Spinal cord (tissue), 10 donors: ENCODE data around the gene U2AF2. TPM values are rescaled to one million over a fixed set of nuclear protein-coding genes. Genes with fewer than 3 reads are reported as not detected.

Experiments used
- DNase-seq, 6 donors: peaks; one replicate each; pipeline versions ENCODE4 v3.0.0 to v3.0.0-alpha.2; 2013 to 2015; ENCODE audit warnings: low spot score in 6 of 6, low read depth in 4 of 6
- H3K27ac ChIP-seq: one replicate; pipeline ENCODE4 v1.5.1; 2013; ENCODE audit warnings: low read depth, low read length, control low read depth
- H3K27me3 ChIP-seq: one replicate; pipeline ENCODE4 v1.6.1; 2013; ENCODE audit warnings: low read length; ENCODE audit not compliant: control insufficient read depth, insufficient read depth
- H3K36me3 ChIP-seq: one replicate; pipeline ENCODE4 v1.6.1; 2013; ENCODE audit warnings: low read length; ENCODE audit not compliant: control insufficient read depth, insufficient read depth
- H3K4me1 ChIP-seq: one replicate; pipeline ENCODE4 v1.6.1; 2013; ENCODE audit warnings: low read length; ENCODE audit not compliant: control insufficient read depth, insufficient read depth
- H3K4me3 ChIP-seq: one replicate; pipeline ENCODE4 v1.5.1; 2013; ENCODE audit warnings: low read depth, low read length, control low read depth
- H3K9me3 ChIP-seq: one replicate; pipeline ENCODE4 v1.6.1; 2013; ENCODE audit warnings: low read length; ENCODE audit not compliant: control insufficient read depth, insufficient read depth
- WGBS: methylation state at CpG from one replicate; pipeline ENCODE4 v1.1.5; 2013; ENCODE audit warnings: missing lambda C conversion rate; ENCODE audit not compliant: insufficient coverage; 5-methylcytosine and 5-hydroxymethylcytosine counted together
- polyA plus RNA-seq, 2 donors: library from polyadenylated mRNA; unstranded; fragments of 120-200 nt; gene quantifications; one replicate each; pipeline ENCODE4 v1.2.1, GENCODE V29; 2013; ENCODE audit not compliant: insufficient read length in 2 of 2
- total RNA-seq, 2 donors: library from RNA; depleted of rRNA in 1 of 2; stranded (reverse); fragments of 120-200 nt in 1 of 2; fragments of >200 nt in 1 of 2; gene quantifications; one replicate each; pipeline versions ENCODE4 v1.2.3 to v1.2.4, GENCODE V29; 2013 to 2014
- donor health status: healthy.

U2AF2 gene
- total and polyA plus RNA-seq, 4 donors, result 60.7 to 207 (median 161) TPM

DNA sequence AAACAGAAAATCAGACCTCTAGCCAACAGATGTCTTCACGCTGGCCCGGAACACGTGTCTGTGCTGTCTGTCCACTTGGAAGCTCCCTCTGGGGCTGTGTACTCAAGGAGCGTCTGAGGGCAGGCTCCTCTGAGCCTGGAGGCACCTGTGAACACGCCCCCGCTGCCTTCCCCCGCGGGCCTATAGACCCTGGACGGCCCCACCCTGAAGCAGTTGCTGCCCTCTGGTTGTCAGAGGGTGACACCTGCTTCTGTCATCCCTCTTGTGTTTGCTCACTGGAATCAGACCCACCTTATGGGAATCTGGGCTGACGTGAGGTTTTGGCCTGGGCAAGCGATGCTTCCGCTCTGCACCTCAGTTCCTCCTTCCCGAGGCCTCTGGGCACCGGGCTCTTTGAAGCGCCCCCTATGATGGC, 39.4 kb downstream of the U2AF2 start:
- peaks cover 96% of the 10 kb centered on the region for H3K36me3 ChIP-seq

DNA sequence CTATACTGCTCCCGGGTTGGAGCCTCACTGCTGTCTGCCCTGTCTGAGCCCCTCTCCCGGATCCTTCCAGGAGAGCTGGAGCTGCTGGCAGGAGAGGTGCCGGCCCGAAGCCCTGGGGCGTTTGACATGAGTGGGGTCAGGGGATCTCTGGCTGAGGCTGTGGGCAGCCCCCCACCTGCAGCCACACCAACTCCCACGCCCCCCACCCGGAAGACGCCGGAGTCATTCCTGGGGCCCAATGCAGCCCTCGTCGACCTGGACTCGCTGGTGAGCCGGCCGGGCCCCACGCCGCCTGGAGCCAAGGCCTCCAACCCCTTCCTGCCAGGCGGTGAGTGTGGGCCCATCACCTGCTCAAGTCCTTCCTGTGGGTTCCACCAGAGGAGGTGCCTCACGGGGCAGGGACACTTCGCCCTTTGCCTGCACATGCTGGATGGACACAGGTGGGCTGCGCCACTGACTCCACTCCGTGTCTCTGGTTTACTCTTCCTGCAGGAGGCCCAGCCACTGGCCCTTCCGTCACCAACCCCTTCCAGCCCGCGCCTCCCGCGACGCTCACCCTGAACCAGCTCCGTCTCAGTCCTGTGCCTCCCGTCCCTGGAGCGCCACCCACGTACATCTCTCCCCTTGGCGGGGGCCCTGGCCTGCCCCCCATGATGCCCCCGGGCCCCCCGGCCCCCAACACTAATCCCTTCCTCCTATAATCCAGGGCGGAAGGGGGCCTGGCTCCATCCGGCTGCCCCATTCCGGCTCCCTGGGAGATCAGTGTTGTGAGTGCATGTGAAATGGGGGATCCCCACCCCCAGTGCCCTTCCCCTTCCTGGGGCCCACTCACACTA, 40.0 kb downstream of the U2AF2 start:
- Histone ChIP-seq H3K27ac (no peak overlapping the region), H3K36me3 (peaks cover 94% of the 10 kb centered on the region), H3K9me3 (no peaks in the 10 kb centered on the region), H3K4me1 (no peaks in the 10 kb centered on the region), H3K4me3 (no peak overlapping the region), H3K27me3 (no peaks in the 10 kb centered on the region)
- 97% methylated on average over 25 of the region's 37 CpGs for WGBS
- no peak for DNase-seq

More for the DNA sequence above, 39.4 kb downstream of the U2AF2 start:
- Histone ChIP-seq H3K9me3 (no peaks in the 10 kb centered on the region), H3K4me3 (no peak overlapping the region), H3K27me3 (no peaks in the 10 kb centered on the region), H3K4me1 (no peaks in the 10 kb centered on the region), H3K27ac (no peak overlapping the region)
- WGBS, result 93% methylated on average over 15 of the region's 15 CpGs
- no peak for DNase-seq

DNA sequence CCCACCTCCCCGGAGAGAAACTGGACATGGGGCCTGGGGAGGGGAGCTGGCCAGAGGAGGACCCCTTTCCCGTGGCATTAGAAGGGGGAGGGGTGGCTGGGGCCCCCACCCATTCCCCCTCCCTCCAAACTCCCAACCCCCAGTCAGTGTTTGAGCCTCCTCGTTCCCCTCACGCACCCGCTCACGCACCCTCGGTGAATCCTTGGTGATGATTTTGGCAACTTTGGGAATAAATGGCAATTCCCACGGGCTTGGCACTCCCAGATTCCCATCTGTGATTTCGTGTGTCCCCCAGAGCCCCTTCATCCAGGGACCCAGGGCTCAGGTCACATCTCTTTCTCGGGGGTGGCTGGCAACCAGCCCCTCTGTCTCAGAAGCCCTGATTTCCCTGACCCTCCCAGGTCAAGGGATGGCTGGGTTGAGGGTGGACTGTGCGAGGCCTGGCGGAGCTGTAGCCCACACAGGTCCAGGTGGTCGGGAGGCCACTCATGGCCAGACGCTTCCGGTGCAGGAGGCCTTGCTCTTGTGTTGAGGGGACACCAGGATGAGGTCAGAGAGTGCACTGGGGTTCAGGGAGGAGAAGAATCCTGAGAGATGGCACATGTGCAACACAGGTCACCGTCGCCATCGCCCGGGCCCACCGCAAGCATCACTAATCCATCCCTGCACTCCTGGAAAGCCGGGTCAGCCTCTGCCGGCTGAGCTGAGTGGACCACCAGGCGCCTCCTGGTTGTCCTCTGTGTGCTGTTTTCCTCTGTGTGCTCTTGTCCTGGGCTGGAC, 40.9 kb downstream of the U2AF2 start:
- no peak overlapping the region for H3K4me3 ChIP-seq
- H3K27ac ChIP-seq, result no peak overlapping the region
- H3K27me3 ChIP-seq, result no peaks in the 10 kb centered on the region
- 95% methylated on average over 21 of the region's 23 CpGs for WGBS
- H3K4me1 ChIP-seq, result no peaks in the 10 kb centered on the region
- H3K9me3 ChIP-seq, result no peaks in the 10 kb centered on the region
- no peak for DNase-seq
- H3K36me3 ChIP-seq, result peaks cover 93% of the 10 kb centered on the region

DNA sequence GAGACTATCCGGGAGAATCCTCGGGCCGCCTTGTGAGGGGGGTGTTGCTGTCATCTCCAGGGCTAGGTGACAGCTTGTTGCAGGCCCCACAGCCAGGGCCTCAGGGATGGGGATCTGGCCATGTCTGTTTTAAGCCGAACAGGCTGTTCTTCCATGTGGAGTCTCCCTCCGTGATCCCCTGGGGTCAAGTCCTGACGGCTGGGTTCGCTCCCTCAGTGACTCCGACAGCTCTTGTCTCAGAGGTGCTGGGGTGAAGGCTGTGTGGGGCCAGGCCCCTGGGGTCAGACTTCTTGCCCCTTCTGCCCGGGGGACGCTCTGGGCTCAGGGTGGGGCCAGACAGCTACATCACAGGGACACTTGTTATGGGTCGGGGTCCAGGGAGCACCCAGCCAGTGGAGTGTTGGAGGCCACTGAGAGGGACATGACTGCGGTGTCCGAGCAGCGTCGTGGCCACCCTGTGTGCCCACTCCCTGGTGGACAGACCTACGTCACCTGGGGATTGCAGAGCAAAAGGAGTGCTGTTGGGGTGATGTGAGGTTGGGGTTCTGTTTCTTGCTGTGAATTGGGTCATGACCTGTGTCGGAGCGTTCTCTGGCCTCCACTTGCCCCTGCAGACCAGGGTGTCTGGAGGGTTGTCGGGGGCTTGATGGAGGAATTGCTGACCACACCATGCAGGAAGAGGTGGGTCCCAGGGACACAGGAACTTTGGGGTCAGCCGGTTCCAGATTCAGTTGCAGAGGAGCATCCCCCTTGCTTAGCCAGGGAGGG, 41.6 kb downstream of the U2AF2 start:
- Histone ChIP-seq H3K27me3 (no peaks in the 10 kb centered on the region), H3K27ac (no peak overlapping the region), H3K36me3 (peaks cover 88% of the 10 kb centered on the region), H3K9me3 (no peaks in the 10 kb centered on the region), H3K4me3 (no peak overlapping the region), H3K4me1 (no peaks in the 10 kb centered on the region)
- 97% methylated on average over 17 of the region's 20 CpGs for WGBS
- DNase-seq, result no peak

DNA sequence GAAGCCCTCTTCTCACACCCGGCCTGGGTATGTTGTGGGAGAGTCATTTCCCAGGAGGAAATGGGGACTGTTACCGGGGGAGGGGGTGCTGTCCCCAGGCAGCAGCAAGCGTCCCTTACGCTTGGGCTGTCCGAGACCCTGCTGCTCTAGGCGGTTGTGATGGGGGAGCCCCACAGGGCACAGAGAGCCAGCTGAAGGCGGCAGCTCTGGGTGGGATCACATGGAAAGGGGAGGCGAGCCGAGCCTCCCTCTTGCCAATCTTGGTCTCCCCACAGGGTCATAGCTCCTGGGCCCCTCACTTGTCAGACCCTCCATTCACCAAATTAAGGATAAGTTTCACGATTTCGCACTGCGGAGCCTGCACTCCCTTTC, 42.2 kb downstream of the U2AF2 start:
- Histone ChIP-seq H3K27ac (no peak overlapping the region), H3K9me3 (no peaks in the 10 kb centered on the region), H3K36me3 (peaks cover 83% of the 10 kb centered on the region), H3K4me1 (no peaks in the 10 kb centered on the region), H3K27me3 (no peaks in the 10 kb centered on the region), H3K4me3 (no peak overlapping the region)
- WGBS, result 94% methylated on average over 6 of the region's 12 CpGs
- DNase-seq, result no peak

DNA sequence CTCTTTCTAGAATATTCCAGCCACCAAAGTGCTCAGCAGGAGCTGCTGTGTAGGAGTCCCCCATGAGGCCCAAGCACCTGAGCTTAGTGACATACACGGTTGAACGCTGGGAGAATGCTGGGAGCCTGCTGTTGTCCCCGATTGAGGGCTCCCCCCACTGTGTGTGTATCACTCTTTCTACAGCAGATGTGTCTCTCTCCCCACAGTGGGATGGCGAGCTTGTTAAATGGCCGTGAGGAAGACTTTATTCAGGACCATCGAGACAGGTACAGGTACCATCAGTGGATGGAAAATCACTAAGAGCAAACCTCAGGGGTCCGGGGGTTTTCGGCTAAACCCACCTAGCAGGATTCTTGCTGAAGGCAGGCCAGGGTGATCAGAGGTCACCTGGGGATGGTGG, 42.9 kb downstream of the U2AF2 start:
- H3K4me3 ChIP-seq, result no peak overlapping the region
- H3K9me3 ChIP-seq, result no peaks in the 10 kb centered on the region
- WGBS, result 96% methylated on average over 7 of the region's 8 CpGs
- H3K36me3 ChIP-seq, result peaks cover 76% of the 10 kb centered on the region
- H3K4me1 ChIP-seq, result no peaks in the 10 kb centered on the region
- no peak for DNase-seq
- no peaks in the 10 kb centered on the region for H3K27me3 ChIP-seq
- no peak overlapping the region for H3K27ac ChIP-seq

DNA sequence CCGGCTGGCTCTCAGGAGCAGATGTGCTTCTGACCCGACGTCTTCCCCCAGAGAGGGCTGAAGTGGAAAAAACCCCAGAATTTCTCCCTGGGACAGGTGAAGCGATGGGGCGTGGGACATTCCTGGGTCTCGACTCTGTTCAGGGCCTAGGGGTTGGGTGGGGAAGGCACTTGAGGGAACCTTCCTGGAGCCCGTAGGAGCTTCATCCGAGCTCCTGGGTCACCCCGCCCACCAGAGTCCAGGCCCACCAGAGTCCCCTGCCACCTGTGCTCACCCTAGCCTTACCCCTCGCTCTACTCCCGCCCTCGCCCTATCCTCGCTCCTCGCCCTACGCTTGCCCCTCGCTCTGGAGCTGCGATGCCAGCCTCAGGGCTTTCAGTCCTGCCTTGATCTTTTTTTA, 43.4 kb downstream of the U2AF2 start:
- no peaks in the 10 kb centered on the region for H3K9me3 ChIP-seq
- DNase-seq, result no peak
- H3K36me3 ChIP-seq, result peaks cover 73% of the 10 kb centered on the region
- no peaks in the 10 kb centered on the region for H3K27me3 ChIP-seq
- H3K4me3 ChIP-seq, result no peak overlapping the region
- no peaks in the 10 kb centered on the region for H3K4me1 ChIP-seq
- 96% methylated on average over 17 of the region's 17 CpGs for WGBS
- H3K27ac ChIP-seq, result no peak overlapping the region

DNA sequence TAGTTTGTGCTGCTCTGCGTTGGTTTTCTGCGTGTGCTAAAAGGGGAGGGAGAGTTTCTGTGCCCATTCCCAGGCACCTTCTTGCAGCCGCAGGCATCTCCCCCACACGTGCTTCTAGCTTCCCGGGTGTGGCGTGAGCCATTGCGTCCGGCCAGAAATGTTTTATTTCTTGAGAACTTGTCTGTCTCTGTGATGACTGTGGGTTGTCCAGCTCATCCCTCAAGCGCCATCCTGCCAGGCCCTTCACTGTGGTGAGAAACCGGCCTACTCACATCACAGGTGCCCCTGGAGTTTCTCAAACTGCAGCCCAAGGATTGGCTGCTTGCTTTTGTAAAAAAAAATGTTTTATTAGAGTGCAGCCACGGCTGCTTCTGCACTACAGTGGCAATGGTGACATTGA, 44.4 kb downstream of the U2AF2 start:
- DNase-seq, result no peak
- H3K36me3 ChIP-seq, result peaks cover 68% of the 10 kb centered on the region
- H3K27ac ChIP-seq, result no peak overlapping the region
- H3K27me3 ChIP-seq, result no peaks in the 10 kb centered on the region
- 93% methylated on average over 5 of the region's 11 CpGs for WGBS
- H3K4me1 ChIP-seq, result no peaks in the 10 kb centered on the region
- H3K9me3 ChIP-seq, result no peaks in the 10 kb centered on the region
- no peak overlapping the region for H3K4me3 ChIP-seq

DNA sequence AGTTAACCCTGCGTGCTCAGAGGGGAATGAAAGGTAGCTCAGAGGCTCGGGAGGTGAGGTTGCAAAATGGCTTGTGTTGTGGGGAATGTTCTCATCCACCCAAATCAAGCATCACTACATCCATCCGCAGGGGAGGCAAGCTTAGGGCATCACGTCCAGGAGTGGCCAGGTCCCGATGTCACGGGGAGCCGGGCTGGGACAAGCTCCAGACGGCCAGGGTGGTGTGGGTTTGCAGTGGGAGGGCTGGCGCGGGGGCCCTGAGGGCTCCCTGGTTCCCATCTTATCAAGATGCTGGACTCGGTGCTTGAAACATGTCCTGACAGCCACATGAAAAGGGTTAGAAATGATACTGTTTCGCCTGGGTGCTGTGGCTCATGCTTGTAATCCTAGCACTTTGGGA, 46.0 kb downstream of the U2AF2 start:
- WGBS, result 97% methylated on average over 8 of the region's 12 CpGs
- Histone ChIP-seq H3K4me3 (no peak overlapping the region), H3K27me3 (no peaks in the 10 kb centered on the region), H3K9me3 (no peaks in the 10 kb centered on the region), H3K36me3 (peaks cover 56% of the 10 kb centered on the region), H3K4me1 (no peaks in the 10 kb centered on the region), H3K27ac (no peak overlapping the region)
- DNase-seq, result no peak
